Measurements from ENCODE around the gene CLPSL2.

Gene CLPSL2

GRCh38 chr6:35745509-35745908, 30.9 kb upstream of the CLPSL2 start:
- DNase-seq: no peak

- no peak for DNase-seq
Observed at GRCh38 chr6:35746516-35746915, 29.9 kb upstream of the CLPSL2 start.

GRCh38 chr6:35747877-35748276, 28.5 kb upstream of the CLPSL2 start:
- DNase-seq: no peak

GRCh38 chr6:35750557-35750956, 25.8 kb upstream of the CLPSL2 start:
- no peak for DNase-seq

GRCh38 chr6:35751594-35751993, 24.8 kb upstream of the CLPSL2 start:
- DNase-seq: no peak

- DNase-seq: no peak
Observed at GRCh38 chr6:35752330-35752729, 24.1 kb upstream of the CLPSL2 start.

GRCh38 chr6:35754452-35755277, 21.7 kb upstream of the CLPSL2 start:
- DNase-seq: no peak

GRCh38 chr6:35755278-35755924, 21.0 kb upstream of the CLPSL2 start:
- DNase-seq: no peak

GRCh38 chr6:35757456-35758123, 18.8 kb upstream of the CLPSL2 start:
- DNase-seq: peak in 1 of 56 donors; percentile 2

- no peak for DNase-seq
Observed at GRCh38 chr6:35759426-35759825, 17.0 kb upstream of the CLPSL2 start.

GRCh38 chr6:35765739-35766138, 10.7 kb upstream of the CLPSL2 start:
- DNase-seq: no peak

- DNase-seq: no peak
Observed at GRCh38 chr6:35769211-35769610, 7.2 kb upstream of the CLPSL2 start.

- no peak for DNase-seq
Observed at GRCh38 chr6:35771343-35771627, 5.1 kb upstream of the CLPSL2 start.

- no peak for DNase-seq
Observed at GRCh38 chr6:35774116-35774794, 2.1 kb upstream of the CLPSL2 start.

GRCh38 chr6:35775031-35775430, 1.4 kb upstream of the CLPSL2 start:
- DNase-seq: no peak

- no peak for DNase-seq
Observed at GRCh38 chr6:35777356-35778102, 1.1 kb downstream of the CLPSL2 start.

- DNase-seq: no peak
Observed at GRCh38 chr6:35778437-35778836, 2.0 kb downstream of the CLPSL2 start.

- no peak for DNase-seq
Observed at GRCh38 chr6:35780719-35781118, 4.3 kb downstream of the CLPSL2 start, which contains the start of gene CLPSL1. Gene CLPSL1, plus strand, starts transcription at chr6:35781019. Its CDS starts 92 bp downstream, at chr6:35781111.

- DNase-seq: no peak
Observed at GRCh38 chr6:35781290-35781689, 4.9 kb downstream of the CLPSL2 start.

- DNase-seq: no peak
Observed at GRCh38 chr6:35782424-35782823, 6.0 kb downstream of the CLPSL2 start.

GRCh38 chr6:35784200-35784599, 7.8 kb downstream of the CLPSL2 start:
- no peak for DNase-seq

All from nucleus accumbens (tissue), 56 donors.